ENCODE data around the gene ERCC1. TPM values are rescaled to one million over a fixed set of nuclear protein-coding genes. Genes with fewer than 3 reads are reported as not detected.

ERCC1 gene
- total and polyA plus RNA-seq, 2 of the 13 experiments (the other 11 are each of a cell fraction or from before 2014, with no cell fraction given) = 40.0 to 66.4 TPM

DNA sequence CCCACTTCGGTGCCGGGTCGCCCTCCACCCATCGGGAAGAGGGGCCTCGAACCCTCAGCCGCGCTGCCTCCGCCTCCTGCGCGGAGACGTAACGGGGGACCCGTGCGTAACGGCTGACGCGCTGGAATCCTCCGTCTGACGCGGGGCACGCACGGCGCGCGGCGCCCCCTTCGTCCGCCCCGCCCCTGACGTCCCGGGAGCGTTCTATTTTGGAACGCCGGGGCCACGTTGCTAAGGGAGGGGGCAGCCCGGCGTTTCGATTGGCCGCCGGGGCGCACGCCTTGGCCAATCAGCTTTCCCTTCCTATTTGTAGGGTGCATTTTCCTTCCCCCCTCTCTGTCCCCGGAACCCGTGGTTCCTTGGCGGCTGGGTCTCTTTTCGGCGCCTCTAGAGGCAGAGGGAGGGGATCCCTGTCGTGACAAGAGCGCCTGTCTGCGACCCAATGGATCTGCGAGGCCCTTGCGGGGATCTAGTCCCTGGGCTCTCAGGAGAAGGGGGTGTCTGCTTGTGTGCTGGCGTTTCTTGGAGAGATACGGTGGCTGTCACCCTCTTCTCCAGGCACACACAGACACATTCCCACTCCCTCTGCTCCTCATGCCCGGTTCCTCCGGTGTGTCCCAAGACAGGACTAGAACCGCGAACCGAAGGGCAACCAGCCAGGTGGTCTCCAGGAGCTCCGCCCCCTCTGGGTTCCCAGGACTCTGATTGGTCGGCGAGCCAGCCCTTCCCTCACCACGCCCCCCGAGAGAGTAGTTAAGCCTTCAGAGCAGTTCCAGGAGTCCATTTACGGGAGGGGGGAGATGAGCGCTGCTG is 45.6 kb upstream of the ERCC1 start (continued):
- TF ChIP-seq, protein P1, sequence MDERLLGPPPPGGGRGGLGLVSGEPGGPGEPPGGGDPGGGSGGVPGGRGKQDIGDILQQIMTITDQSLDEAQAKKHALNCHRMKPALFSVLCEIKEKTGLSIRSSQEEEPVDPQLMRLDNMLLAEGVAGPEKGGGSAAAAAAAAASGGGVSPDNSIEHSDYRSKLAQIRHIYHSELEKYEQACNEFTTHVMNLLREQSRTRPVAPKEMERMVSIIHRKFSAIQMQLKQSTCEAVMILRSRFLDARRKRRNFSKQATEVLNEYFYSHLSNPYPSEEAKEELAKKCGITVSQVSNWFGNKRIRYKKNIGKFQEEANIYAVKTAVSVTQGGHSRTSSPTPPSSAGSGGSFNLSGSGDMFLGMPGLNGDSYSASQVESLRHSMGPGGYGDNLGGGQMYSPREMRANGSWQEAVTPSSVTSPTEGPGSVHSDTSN (CRISPR knock-in tag; IDR thresholded peaks at IDR 0.05) = no peak
- no peak for TF ChIP-seq AHR (CRISPR knock-in tag; IDR thresholded peaks at IDR 0.05)
- TF ChIP-seq, protein P2, sequence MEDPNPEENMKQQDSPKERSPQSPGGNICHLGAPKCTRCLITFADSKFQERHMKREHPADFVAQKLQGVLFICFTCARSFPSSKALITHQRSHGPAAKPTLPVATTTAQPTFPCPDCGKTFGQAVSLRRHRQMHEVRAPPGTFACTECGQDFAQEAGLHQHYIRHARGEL (CRISPR knock-in tag; IDR thresholded peaks at IDR 0.05) = peak; percentile 28; the same call in 1 of the 2 replicates
- TF ChIP-seq SAP130 (CRISPR knock-in tag; IDR thresholded peaks at IDR 0.05; ENCODE audit: low read depth) = peak; percentile 97
- no peak for TF ChIP-seq KDM1A (CRISPR knock-in tag; IDR thresholded peaks at IDR 0.05)
- TF ChIP-seq, protein P3, sequence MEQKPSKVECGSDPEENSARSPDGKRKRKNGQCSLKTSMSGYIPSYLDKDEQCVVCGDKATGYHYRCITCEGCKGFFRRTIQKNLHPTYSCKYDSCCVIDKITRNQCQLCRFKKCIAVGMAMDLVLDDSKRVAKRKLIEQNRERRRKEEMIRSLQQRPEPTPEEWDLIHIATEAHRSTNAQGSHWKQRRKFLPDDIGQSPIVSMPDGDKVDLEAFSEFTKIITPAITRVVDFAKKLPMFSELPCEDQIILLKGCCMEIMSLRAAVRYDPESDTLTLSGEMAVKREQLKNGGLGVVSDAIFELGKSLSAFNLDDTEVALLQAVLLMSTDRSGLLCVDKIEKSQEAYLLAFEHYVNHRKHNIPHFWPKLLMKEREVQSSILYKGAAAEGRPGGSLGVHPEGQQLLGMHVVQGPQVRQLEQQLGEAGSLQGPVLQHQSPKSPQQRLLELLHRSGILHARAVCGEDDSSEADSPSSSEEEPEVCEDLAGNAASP (CRISPR knock-in tag; IDR thresholded peaks at IDR 0.05; ENCODE audit: borderline replicate concordance) = 0 out of 2 replicates have a peak, but pooled peaks have one; percentile 31
- no peak for TF ChIP-seq GFI1 (CRISPR knock-in tag; IDR thresholded peaks at IDR 0.05; ENCODE audit: borderline replicate concordance)
- TF ChIP-seq SKI (IDR thresholded peaks at IDR 0.05; ENCODE audit: partially characterized antibody) = no peak
- TF ChIP-seq, protein P4, sequence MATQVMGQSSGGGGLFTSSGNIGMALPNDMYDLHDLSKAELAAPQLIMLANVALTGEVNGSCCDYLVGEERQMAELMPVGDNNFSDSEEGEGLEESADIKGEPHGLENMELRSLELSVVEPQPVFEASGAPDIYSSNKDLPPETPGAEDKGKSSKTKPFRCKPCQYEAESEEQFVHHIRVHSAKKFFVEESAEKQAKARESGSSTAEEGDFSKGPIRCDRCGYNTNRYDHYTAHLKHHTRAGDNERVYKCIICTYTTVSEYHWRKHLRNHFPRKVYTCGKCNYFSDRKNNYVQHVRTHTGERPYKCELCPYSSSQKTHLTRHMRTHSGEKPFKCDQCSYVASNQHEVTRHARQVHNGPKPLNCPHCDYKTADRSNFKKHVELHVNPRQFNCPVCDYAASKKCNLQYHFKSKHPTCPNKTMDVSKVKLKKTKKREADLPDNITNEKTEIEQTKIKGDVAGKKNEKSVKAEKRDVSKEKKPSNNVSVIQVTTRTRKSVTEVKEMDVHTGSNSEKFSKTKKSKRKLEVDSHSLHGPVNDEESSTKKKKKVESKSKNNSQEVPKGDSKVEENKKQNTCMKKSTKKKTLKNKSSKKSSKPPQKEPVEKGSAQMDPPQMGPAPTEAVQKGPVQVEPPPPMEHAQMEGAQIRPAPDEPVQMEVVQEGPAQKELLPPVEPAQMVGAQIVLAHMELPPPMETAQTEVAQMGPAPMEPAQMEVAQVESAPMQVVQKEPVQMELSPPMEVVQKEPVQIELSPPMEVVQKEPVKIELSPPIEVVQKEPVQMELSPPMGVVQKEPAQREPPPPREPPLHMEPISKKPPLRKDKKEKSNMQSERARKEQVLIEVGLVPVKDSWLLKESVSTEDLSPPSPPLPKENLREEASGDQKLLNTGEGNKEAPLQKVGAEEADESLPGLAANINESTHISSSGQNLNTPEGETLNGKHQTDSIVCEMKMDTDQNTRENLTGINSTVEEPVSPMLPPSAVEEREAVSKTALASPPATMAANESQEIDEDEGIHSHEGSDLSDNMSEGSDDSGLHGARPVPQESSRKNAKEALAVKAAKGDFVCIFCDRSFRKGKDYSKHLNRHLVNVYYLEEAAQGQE (IDR thresholded peaks at IDR 0.05; ENCODE audit: borderline replicate concordance in 1 of 2, low read depth in 1 of 2, low read length in 2 of 2) = no peak
- TF ChIP-seq, protein P5, sequence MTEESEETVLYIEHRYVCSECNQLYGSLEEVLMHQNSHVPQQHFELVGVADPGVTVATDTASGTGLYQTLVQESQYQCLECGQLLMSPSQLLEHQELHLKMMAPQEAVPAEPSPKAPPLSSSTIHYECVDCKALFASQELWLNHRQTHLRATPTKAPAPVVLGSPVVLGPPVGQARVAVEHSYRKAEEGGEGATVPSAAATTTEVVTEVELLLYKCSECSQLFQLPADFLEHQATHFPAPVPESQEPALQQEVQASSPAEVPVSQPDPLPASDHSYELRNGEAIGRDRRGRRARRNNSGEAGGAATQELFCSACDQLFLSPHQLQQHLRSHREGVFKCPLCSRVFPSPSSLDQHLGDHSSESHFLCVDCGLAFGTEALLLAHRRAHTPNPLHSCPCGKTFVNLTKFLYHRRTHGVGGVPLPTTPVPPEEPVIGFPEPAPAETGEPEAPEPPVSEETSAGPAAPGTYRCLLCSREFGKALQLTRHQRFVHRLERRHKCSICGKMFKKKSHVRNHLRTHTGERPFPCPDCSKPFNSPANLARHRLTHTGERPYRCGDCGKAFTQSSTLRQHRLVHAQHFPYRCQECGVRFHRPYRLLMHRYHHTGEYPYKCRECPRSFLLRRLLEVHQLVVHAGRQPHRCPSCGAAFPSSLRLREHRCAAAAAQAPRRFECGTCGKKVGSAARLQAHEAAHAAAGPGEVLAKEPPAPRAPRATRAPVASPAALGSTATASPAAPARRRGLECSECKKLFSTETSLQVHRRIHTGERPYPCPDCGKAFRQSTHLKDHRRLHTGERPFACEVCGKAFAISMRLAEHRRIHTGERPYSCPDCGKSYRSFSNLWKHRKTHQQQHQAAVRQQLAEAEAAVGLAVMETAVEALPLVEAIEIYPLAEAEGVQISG (CRISPR knock-in tag; IDR thresholded peaks at IDR 0.05) = peak; percentile 76; the same call in 1 of the 2 replicates
- 0 out of 2 replicates have a peak, but pooled peaks have one; percentile 43 for TF ChIP-seq KLF15 (CRISPR knock-in tag; IDR thresholded peaks at IDR 0.05; ENCODE audit: borderline replicate concordance)
- TF ChIP-seq MTA1 (CRISPR knock-in tag; IDR thresholded peaks at IDR 0.05; ENCODE audit: borderline replicate concordance) = peak; percentile 43; the same call in 1 of the 2 replicates
